ENCODE data around the gene CCL25.
"Not testable (repeated sequence)": the region's sequence is repeated elsewhere in the genome, so short reads cannot be mapped to it uniquely, and the experiment has no call there.

Gene CCL25

DNA sequence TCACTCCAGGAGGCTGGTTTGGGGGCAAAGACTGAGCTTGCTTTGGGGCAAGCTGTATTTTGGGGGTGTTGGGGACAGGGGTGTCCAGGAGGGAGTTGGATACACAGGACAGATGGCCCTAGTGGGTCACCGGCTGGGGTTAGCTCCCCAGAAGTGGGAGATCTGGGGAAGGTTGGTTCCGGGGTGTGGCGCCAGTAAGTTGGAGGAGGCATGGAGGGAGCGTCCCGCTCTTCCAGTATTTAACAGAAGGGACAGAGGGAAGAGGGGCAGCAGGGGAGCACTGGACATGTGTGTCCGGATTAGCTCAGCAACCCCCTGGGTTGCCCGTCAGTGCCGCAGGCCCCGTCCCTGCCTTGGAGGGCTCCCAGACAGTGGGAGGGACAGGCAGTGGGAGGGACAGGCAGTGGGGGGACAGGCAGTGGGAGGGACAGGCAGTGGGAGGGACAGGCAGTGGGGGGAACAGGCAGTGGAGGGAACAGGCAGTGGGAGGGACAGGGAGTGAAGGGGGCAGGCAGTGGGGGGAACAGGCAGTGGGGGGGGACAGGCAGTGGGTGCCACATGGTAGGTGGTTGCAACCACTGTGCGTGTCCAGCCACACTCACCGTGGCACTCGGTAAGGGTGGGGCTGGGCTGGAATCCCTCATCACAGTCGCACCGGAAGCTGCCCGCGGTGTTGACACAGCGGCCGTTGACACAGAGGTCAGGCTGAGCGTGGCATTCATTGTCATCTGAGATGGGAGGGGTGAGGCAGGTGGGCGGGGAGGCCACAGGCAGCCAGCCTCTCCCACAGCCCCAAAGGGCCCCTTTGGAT is 33.2 kb downstream of the CCL25 start:
- DNase-seq (ENCODE audit: low spot score), result no peak

DNA sequence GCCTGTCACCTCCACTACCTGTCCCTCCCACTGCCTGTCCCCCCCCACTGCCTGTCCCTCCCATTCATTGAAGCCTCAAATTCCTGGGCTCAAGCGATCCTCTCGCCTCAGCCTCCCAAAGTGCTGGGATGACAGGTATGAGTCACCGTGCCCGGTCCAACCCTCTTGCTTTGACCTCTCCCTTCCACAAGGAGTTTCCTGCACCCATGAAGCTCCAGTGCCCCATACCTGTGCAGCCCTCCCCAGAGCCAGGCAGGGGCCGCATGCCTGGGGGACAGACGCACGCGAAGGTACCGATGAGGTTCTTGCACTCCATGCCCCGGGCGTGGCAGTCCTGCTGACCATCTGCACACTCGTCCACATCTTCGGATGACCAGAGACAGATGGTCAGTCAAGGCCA is 34.3 kb downstream of the CCL25 start:
- no peak for DNase-seq (ENCODE audit: low spot score)

DNA sequence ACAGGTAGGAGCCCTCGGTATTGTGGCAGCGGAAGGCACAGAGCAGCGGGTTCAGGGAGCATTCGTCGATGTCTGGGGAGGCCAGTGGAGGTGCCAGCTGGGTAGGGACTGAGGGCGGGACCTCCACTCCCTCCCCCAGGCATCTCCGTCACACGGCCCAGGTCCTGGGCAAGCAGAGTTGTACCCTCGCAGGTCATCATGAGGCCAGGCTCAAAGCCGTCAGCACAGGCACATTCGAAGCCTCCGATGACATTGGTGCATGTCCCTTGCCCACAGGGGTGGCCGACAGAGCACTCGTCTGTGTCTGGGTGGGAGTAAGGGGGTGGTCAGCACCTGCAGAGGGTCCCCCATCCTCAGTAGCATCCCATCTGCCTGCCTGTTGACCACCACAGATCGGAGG is 35.3 kb downstream of the CCL25 start:
- no peak for DNase-seq (ENCODE audit: low spot score)

DNA sequence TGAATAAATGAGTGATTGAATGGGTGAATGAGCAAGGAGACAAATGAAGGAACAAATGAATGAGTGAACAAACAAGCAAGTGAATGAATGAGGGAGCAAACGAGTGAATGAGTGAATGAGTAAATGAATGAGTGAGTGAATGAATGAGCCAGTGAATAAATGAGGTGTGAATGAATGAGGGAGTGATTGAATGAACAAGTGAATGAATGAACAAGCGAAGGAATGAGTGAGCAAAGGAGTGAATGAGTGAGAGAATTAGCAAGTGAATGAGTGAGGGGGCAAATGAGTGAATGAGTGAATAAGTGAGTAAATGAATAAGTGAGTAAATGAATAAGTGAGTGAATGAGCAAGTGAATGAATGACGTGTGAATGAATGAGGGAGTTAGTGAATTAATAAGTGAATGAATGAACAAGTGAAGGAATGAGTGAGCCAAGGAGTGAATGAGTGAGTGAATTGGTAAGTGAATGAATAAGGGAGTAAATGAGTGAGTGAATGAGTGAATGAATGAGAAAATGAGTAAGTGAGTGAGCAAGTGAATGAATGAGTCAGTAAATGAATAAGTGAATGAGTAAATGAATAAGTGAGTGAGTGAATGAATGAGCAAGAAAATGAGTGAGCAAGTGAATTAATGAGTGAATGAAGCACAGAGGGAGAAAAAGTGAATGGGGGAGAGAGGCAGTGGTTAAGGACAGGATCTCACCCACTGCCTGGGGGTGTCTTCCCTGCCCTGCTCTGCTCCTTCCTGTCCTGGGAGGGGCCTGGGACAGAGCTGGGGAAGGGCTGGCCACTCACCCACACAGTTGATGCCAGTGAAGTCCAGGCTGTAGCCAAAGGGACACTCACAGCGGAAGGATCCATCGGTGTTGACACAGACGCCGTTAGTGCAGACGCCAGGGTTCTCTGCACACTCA is 36.4 kb downstream of the CCL25 start:
- no peak for DNase-seq (ENCODE audit: low spot score)

DNA sequence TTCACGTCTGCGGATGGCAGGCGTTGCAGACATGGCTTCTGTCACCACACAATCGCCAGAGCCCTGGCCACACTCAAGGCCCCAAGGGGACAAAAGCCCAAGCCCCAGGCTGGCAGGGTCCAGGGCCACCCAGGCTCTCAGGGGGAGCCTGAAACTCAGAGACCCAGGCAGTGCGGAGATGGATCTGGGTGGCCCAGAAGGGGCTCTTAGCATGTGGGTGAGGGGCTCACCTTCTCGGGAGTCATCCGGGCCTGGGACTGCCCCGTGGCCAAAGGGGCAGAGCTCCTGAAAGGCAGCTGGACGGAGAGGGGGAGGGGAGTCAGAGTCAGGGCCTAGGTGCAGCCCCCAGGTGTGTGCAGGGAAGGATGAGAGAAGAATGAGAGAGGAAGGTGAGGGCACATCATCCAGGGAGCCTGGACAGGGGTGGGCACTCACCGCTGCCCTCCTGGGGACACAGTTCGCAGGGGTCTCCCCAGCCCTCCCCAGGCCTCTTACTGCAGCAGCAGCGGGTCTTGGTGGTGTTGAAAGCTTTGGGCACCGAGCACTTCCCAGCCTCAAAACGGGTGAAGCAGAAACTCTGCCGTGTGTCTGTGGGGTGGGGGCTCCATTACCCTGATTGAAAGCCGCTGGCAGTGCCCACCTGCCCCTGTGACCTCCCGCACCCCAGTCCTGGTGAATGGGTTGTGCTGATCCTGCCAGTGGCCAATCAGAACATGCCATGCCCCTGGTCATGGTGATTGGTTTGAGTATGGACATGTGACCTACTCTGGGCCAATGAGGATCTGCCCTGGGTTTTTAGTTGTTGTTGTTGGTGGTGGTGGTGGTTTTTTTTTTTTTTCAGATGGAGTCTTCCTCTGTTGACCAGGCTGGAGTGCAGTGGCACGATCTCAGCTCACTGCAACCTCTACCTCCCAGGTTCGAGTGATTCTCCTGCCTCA is 37.4 kb downstream of the CCL25 start:
- no peak for DNase-seq (ENCODE audit: low spot score)

DNA sequence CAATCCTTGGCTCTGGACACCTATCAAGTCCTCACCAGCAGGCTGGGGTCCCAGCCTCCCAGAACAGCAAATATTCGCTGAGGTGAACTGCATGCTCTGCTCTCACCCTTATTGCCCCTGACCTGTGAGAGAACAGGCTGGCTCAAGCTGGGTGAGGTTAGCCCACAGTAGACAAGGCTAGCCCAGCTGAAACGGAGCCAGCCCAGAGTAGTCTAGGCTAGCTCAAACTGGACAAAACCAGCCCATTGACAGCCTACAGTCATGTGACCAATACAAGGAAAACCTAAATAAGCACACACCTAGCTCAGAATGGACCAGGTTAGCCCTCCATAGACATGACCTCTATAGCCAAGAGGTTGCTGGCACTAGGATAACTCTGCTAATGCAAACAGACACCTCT is 38.4 kb downstream of the CCL25 start:
- no peak for DNase-seq (ENCODE audit: low spot score)

DNA sequence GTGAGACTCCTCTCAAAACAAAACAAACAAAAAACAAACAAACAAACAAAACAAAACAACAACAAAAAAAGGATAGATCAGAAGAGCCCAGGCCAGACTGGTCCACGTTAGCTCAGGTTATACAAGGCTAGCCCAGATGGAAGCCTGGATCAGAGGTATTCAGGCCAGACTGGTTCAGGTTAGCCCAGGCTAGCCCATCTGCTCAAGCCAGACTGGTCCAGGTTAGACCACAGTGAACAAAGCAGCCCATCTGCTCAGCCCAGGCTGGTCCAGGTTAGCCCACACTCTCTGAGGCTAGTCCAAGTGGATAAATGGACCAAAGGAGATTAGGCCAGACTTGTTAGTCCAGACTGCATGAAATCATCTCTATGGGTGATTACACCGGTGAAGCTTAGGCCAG is 41.2 kb downstream of the CCL25 start:
- DNase-seq (ENCODE audit: low spot score), result no peak

DNA sequence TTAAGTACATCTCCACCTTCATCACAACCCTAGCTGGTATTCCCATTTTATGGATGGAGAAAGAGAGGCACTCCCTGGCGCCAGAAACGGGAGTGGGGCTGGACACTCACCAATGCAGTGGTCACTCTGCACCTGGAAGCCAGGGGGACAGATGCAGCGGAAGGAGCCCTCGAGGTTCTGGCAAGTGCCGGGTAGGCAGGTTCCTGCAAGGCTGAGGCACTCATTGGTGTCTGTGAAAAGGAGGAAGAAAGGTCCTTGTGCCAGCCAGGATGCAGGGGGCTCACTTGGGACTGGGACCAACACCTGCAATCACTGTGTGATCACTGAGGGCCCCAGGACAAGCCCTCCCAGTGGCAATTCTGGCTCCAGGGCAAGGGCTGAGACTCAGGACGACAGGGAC is 41.8 kb downstream of the CCL25 start:
- DNase-seq (ENCODE audit: low spot score), result no peak

DNA sequence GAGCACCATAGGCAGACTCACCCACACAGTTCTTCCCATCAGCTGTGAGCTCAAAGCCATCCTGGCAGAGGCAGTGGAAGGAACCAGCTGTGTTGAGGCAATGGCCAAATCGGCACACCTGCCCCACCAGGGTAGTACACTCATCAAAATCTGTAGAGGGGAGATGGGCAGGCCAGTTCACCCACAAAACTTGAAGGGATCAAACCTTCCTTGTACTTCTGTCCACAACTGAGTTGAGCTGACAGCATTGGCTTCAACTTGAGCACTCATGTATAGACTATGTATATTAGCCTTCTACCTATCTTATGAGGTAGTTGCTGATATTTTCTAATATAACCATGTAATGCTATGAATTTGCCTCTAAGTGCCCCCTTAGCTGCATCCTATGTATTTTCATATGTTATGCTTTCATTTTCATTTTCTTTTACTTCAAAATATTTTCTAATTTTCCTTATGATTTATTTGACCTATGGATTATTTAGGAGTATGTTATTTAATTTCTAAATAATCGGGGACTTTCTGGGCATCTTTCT is 42.9 kb downstream of the CCL25 start:
- no peak for DNase-seq (ENCODE audit: low spot score)

DNA sequence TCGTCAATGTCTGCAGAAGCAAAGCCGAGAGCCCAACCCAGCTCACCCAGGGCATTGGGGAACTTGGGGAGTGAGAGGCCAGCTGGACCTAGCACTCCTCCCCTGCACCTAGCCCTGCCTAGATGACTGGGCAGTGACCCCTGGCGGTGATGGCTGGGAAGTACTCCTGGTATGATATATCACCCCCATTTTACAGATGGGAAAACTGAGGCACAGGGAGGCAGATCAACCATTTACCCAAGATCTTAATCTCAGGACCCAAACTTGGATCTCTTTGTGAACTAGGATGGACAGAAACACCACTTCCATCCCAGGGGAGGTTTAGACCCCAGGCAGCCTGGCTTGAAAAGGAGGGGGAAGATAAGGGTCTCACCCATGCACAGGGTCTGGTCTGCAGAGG is 43.5 kb downstream of the CCL25 start:
- DNase-seq (ENCODE audit: low spot score), result no peak

DNA sequence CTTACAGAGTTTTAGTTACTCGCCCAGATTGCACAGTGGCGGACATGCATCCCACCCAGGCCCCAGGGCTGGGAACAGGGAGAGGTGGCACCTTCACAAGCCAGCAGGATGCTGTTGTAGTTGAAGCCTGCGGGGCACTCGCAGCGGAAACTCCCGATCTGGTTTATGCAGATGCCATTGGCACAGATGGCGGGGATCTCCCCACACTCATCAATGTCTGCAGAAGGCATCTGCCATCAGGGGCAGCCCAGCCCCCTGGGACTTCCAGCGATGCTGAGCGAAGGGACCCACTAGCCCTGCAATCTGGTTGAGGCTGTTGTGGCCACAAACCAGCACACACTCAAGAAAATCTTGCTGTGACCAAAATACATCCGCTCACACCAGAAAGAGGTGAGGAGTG is 44.6 kb downstream of the CCL25 start:
- DNase-seq (ENCODE audit: low spot score), result no peak

DNA sequence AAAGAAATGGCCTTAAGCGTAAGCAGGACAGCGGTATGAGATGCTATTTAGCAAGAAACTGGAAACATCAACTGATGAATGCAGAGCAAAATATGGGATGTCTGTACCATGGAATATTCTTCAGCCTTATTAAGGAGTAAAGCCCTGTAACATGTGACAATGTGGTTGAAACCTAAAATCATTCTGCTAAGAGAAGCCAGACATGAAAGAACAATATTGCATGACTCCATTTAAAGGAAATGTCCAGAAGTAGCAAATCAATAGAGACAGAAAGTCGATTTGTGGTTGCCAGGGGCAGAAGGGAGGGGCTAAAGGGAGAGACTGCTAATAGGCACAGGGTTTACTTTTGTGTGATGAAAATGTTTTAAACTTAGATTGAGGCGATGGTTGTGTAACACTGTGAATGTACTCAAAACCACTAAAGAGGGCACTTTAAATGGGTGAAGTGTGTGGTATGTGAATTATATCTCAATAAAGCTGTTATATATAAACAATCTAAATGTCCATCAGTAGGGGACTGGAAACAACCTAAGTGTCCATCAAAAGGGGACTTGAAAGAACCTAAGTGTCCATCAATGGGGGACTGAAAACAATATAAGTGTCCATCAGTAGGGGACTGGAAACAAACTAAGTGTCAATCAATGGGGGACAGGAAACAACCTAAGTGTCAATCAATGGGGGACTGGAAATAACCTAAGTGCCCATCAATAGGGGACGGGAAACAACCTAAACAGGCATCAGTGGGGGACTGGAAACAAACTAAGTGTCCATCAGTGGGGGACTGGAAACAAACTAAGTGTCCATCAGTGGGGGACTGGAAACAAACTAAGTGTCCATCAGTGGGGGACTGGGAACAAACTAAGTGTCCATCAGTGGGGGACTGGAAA is 45.4 kb downstream of the CCL25 start:
- no peak for DNase-seq (ENCODE audit: low spot score)

DNA sequence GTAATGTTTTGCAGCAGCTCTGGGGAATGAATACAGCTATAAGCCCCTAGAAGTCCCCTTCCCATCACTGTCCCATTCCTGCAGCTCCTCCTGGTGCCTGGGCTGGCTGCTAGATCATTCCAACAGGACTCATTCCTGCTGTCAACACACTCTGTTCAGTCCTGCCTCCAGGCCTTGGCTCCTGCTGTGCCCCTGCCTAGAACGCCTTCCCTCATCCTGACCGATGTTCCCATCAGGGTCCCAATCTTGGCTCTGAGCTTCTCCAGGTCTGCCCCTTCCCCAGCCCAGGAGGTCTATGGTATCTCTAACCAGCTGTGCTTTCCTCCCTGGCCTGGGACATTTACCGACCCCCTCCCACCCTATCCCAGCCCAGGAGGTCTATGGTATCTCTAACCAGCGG is 48.8 kb downstream of the CCL25 start:
- no peak for DNase-seq (ENCODE audit: low spot score)

DNA sequence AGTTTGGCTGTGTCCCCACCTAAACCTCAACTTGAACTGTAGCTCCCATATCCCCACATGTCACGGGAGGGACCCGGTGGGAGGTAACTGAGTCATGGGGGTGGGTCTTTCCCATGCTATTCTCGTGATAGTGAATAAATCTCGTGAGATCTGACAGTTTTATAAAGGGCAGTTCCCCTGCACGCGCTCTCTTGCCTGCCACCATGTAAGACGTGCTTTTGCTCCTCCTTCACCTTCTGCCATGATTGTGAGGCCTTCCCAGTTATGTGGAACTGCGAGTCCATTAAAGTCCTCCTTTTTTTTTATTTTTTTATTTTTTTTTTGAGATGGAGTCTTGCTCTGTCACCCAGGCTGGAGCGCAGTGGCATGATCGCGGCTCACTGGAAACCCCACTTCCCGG is 49.4 kb downstream of the CCL25 start:
- DNase-seq (ENCODE audit: low spot score), result not testable (repeated sequence)

DNA sequence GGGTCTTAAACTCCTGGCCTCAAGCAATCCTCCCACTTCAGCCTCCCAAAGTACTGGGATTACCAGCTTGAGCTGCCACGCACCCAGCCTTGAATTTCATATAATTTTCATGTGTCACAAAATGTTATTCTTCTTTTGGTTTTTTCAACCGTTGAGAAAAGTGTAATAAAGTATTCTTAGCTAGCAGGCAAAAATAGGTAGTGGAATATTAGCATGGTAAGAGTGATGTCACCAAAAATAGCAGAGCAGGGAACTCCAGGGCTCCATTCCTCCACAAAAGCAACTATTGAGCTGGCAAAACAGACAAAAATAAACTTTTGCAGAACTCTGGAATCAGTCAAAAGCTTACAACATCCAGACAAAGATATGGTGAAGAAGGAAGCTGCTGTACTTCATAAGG is 52.9 kb downstream of the CCL25 start:
- DNase-seq (ENCODE audit: low spot score), result no peak

DNA sequence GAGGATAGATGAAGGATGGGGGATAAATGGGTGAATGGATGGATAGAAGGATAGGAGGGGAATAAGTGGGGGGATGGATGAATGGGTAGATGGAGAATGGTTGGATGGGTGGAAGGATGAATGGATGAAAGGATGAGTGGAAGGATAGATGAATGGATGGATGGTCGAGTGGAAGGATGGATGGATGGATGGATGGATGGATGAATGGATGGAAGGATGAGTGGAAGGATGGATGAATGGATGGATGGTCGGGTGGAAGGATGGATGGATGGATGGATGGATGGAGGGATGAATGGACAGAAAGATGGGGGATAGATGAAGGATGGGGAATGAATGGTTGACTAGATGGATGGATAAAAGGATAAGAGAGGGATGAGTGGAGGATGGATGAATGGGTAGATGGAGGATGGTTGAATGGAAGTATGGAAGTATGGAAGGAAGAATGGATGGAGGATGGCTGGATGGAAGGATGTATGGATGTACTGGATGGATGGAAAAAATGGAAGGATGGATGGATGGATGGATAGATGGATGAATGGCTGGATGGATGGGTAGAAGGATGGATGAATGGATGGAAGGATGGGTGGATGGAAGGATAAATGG is 54.8 kb downstream of the CCL25 start:
- no peak for DNase-seq (ENCODE audit: low spot score)

DNA sequence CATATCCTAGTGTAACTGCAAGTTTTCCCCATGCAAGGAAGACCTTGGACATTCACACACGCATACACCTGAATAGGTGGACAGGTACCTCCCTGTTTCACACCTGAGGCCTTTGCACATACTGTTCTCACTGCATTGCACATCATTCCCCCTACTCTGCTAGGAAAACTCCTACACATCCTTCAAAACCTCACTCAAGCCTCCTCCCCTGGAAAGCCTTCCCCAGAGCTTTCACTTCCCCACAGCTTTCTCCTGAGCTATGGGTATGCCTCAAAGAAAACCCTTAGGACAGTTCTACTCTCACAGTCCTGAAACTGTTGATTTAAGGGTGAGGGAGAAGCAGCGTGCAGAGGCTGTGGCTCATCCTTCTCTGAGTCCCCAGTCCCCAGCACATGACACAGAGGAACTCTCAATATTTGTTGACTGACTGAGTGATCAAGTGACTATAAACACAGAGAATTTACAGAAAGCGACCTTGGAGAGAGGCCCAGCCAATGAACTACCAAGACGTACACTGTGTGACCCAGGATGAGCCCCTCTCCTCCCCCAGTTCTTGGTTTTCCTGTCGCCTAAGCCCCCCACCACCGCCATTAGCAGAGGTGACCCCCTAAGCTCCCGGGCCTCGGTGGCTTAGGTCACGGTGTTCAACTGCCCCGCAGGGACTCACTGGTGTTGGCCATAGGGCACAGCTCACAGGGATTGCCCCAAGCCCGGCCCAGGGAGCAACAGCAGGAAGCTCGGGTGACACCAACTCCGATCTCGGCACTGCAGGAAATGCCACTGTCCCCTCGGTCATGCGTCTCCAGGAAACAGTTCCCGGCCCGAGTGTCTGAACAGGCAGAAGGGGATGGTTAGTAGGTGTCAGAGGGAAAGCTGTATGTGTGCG is 56.2 kb downstream of the CCL25 start:
- DNase-seq (ENCODE audit: low spot score), result no peak

DNA sequence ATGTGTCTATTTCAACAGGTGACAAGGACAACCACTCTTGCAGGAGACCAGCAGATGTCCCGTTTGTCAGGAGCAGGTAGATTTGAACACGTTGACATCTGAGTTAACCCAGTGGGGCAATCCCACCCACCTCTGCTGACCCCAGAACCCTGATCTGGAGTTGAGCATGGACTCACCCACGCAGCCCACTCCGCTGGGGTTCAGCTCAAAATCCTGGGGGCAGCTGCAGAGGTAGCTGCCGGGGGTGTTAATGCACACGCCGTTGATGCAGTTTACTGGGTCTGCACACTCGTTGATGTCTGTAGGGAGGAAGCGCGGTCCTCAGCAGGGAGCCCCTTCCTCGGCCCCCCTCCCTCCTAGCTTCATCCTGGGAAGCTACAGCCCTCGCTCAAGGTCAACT is 56.9 kb downstream of the CCL25 start:
- no peak for DNase-seq (ENCODE audit: low spot score)

DNA sequence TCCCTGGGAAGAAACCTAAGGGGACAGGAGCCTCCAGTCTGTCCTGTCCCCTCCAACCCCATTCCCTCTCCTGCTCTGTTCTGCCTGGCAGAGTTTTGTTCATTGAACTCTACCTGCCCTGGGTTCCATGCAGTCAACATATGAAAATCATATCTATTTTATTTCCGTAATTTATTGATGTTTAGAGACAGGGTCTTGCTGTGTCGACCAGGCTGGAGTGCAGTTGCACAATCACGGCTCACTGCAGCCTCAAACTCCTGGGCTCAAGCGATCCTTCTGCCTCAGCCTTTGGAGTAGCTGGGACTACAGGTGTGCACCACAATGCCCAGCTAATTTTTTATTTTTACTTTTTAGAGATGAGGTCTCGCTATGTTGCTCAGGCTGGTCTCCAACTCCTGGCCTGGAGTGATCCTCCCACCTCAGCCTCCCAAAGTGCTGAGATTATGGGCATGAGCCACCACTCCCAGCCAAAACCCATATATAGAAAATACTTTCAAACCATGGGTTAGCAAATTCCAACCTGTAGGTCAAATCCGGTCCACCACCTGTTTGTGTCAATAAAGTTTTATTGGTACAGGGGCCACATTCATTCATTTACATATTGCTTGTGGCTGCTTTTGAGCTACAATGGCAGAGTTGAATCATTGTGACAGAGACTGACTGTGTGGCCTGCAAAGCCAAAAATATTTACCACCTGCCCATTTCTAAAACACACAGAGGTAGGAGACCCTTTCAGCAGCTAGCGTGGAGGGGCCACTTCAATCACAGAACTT is 57.5 kb downstream of the CCL25 start:
- no peak for DNase-seq (ENCODE audit: low spot score)
